Neural cell (in vitro differentiated cells): Measurements from ENCODE around the gene C9orf78.

Experiments
- CTCF ChIP-seq: fragments of 450-650 bp; IDR thresholded peaks from 2 replicates; pipeline ENCODE4 v1.5.1; 2014; ENCODE audit warnings: antibody characterized with exemption, mild to moderate bottlenecking, moderate library complexity; ENCODE audit not compliant: poor library complexity, severe bottlenecking
- POLR2AphosphoS5 ChIP-seq: IDR thresholded peaks from 2 replicates; pipeline ENCODE4 v1.6.1; 2012
- RAD21 ChIP-seq: fragments of 450-650 bp; conservative IDR thresholded peaks from 2 replicates; pipeline ENCODE4 v1.6.1; 2014; ENCODE audit warnings: antibody characterized with exemption, mild to moderate bottlenecking, moderate library complexity
- REST ChIP-seq: IDR thresholded peaks from 2 replicates; pipeline ENCODE4 v1.6.1; 2012; ENCODE audit warnings: borderline replicate concordance

- TF ChIP-seq CTCF, result no peak
- no peak for TF ChIP-seq RAD21
- no peak for TF ChIP-seq POLR2AphosphoS5
- no peak for TF ChIP-seq REST
These were observed 20.4 kb downstream of the C9orf78 start for GRCh38 chr9:129814432-129815223.
